Measurements from ENCODE around the gene MXI1.

- TF ChIP-seq EP300 (IDR thresholded peaks at IDR 0.05), result no peak
- TF ChIP-seq, protein P1, sequence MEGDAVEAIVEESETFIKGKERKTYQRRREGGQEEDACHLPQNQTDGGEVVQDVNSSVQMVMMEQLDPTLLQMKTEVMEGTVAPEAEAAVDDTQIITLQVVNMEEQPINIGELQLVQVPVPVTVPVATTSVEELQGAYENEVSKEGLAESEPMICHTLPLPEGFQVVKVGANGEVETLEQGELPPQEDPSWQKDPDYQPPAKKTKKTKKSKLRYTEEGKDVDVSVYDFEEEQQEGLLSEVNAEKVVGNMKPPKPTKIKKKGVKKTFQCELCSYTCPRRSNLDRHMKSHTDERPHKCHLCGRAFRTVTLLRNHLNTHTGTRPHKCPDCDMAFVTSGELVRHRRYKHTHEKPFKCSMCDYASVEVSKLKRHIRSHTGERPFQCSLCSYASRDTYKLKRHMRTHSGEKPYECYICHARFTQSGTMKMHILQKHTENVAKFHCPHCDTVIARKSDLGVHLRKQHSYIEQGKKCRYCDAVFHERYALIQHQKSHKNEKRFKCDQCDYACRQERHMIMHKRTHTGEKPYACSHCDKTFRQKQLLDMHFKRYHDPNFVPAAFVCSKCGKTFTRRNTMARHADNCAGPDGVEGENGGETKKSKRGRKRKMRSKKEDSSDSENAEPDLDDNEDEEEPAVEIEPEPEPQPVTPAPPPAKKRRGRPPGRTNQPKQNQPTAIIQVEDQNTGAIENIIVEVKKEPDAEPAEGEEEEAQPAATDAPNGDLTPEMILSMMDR (IDR thresholded peaks at IDR 0.05), result no peak
- TF ChIP-seq POLR2A (IDR thresholded peaks at IDR 0.05), result no peak
Measured at GRCh38 chr10:110215286-110216170, 8.1 kb downstream of the MXI1 start.

Data from sigmoid colon (tissue), 4 donors.